ENCODE measurements around the gene ZNF383. TPM values are rescaled to one million over a fixed set of nuclear protein-coding genes. Genes with fewer than 3 reads are reported as not detected.
"Not testable (repeated sequence)": the region's sequence is repeated elsewhere in the genome, so short reads cannot be mapped to it uniquely, and the experiment has no call there.

ZNF383 gene
- polyA plus RNA-seq, 2 donors: 3.0 to 3.2 TPM

DNA sequence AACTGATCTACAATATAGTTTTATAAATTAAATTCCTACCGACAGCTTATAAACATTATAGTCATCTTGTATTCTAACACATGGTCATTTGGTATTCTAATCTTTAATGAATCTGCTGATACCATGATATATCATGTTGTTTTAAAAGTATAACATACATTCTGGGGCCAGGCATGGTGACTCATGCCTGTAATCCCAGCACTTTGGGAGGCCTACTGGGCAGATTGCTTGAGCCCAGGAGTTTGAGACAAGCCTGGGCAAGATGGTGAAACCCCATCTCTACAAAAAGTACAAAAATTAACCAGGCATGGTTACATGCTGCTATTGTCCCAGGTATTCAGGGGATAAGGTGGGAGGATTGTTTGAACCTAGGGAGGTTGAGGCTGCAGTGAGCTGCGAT is 3.1 kb downstream of the ZNF383 start:
- peaks cover 0 to 2% of the 10 kb centered on the region in 2 donors for H3K36me3 ChIP-seq (ENCODE audit: control insufficient read depth in 2 of 2, insufficient read depth in 2 of 2, low read length in 1 of 2)
- WGBS, 2 donors: 76 to 83% methylated on average over 2 of the region's 2 CpGs
- no peaks in the 10 kb centered on the region for H3K27me3 ChIP-seq (ENCODE audit: control insufficient read depth in 1 of 2, insufficient read depth in 2 of 2, low read length in 2 of 2)
- no peak overlapping the region for H3K27ac ChIP-seq (ENCODE audit: low read depth in 2 of 2, low read length in 1 of 2)
- peaks cover 0 to 2% of the 10 kb centered on the region in 2 donors for H3K9me3 ChIP-seq (ENCODE audit: control insufficient read depth in 2 of 2, insufficient read depth in 1 of 2, low read depth in 1 of 2, low read length in 1 of 2)
- H3K4me1 ChIP-seq (ENCODE audit: control insufficient read depth in 2 of 2, insufficient read depth in 2 of 2, low read length in 1 of 2): no peaks in the 10 kb centered on the region
- no peak overlapping the region for H3K4me3 ChIP-seq (ENCODE audit: low read depth in 1 of 2, low read length in 2 of 2)

DNA sequence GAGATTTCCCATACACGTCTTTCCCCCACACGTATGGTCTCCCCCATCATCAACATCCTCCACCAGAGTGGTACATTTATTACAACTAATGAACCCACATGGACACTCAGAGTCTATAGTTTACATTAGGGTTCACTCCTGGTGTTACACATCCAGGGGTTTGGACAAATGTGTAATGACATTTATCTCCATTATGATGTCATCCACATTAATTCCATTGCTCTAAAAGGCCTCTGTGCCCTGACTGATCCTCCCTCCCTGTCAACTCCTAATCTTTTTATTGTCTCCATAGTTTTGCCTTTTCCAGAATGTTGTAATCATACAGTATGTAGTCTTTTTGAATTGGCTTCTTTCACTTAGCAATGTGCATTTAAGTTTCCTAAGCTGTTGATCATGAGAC is 8.2 kb downstream of the ZNF383 start:
- Histone ChIP-seq H3K36me3 (ENCODE audit: control insufficient read depth in 2 of 2, insufficient read depth in 2 of 2, low read length in 1 of 2) (peaks cover 9 to 12% of the 10 kb centered on the region in 2 donors), H3K9me3 (ENCODE audit: control insufficient read depth in 2 of 2, insufficient read depth in 1 of 2, low read depth in 1 of 2, low read length in 1 of 2) (peaks cover 3 to 12% of the 10 kb centered on the region in 2 donors)

DNA sequence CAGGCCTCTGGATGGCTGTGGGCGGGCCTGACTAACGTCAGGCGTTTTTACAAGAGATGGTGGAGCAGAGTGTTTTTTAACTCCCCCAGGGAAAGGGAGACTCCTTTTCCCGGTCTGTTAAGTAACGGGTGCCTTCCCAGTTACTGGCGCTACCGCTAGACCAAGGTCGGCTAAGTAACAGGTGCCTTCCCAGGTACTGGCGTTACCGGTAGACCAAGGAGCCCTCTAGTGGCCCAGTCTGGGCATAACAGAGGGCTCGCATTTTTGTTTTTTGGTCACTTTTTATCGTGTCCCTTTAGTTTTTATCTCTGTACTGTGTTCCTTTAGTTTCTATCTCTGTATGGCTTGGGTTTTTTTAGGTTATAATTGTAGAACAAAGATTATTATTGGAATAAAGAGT is 10.0 kb downstream of the ZNF383 start:
- H3K4me3 ChIP-seq (ENCODE audit: low read depth in 1 of 2, low read length in 2 of 2): no peak overlapping the region
- peaks cover 12 to 13% of the 10 kb centered on the region in 2 donors for H3K36me3 ChIP-seq (ENCODE audit: control insufficient read depth in 2 of 2, insufficient read depth in 2 of 2, low read length in 1 of 2)
- H3K4me1 ChIP-seq (ENCODE audit: control insufficient read depth in 2 of 2, insufficient read depth in 2 of 2, low read length in 1 of 2): no peaks in the 10 kb centered on the region
- no peaks in the 10 kb centered on the region for H3K27me3 ChIP-seq (ENCODE audit: control insufficient read depth in 1 of 2, insufficient read depth in 2 of 2, low read length in 2 of 2)
- H3K27ac ChIP-seq (ENCODE audit: low read depth in 2 of 2, low read length in 1 of 2): no peak overlapping the region
- peaks cover 3 to 15% of the 10 kb centered on the region in 2 donors for H3K9me3 ChIP-seq (ENCODE audit: control insufficient read depth in 2 of 2, insufficient read depth in 1 of 2, low read depth in 1 of 2, low read length in 1 of 2)
- WGBS, 2 donors: 57 to 70% methylated on average over 12 of the region's 12 CpGs

More for the DNA sequence above, 8.2 kb downstream of the ZNF383 start:
- 95 to 99% methylated on average over 2 of the region's 2 CpGs for WGBS, 2 donors
- Histone ChIP-seq H3K4me3 (ENCODE audit: low read depth in 1 of 2, low read length in 2 of 2) (no peak overlapping the region), H3K27me3 (ENCODE audit: control insufficient read depth in 1 of 2, insufficient read depth in 2 of 2, low read length in 2 of 2) (no peaks in the 10 kb centered on the region), H3K4me1 (ENCODE audit: control insufficient read depth in 2 of 2, insufficient read depth in 2 of 2, low read length in 1 of 2) (no peaks in the 10 kb centered on the region), H3K27ac (ENCODE audit: low read depth in 2 of 2, low read length in 1 of 2) (no peak overlapping the region)

DNA sequence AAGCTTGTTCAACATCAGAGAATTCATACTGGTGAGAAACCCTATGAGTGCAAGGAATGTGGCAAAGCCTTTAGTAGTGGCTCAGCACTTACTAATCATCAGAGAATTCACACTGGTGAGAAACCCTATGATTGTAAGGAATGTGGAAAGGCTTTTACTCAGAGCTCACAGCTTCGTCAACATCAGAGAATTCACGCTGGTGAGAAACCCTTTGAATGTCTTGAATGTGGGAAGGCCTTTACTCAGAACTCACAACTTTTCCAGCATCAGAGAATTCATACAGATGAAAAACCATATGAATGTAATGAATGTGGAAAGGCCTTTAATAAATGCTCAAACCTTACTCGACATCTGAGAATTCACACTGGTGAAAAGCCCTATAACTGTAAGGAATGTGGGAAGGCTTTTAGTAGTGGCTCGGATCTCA is 25.2 kb downstream of the ZNF383 start:
- peaks cover 23 to 28% of the 10 kb centered on the region in 2 donors for H3K36me3 ChIP-seq (ENCODE audit: control insufficient read depth in 2 of 2, insufficient read depth in 2 of 2, low read length in 1 of 2)
- 99% methylated on average over 4 of the region's 4 CpGs for WGBS, 2 donors

DNA sequence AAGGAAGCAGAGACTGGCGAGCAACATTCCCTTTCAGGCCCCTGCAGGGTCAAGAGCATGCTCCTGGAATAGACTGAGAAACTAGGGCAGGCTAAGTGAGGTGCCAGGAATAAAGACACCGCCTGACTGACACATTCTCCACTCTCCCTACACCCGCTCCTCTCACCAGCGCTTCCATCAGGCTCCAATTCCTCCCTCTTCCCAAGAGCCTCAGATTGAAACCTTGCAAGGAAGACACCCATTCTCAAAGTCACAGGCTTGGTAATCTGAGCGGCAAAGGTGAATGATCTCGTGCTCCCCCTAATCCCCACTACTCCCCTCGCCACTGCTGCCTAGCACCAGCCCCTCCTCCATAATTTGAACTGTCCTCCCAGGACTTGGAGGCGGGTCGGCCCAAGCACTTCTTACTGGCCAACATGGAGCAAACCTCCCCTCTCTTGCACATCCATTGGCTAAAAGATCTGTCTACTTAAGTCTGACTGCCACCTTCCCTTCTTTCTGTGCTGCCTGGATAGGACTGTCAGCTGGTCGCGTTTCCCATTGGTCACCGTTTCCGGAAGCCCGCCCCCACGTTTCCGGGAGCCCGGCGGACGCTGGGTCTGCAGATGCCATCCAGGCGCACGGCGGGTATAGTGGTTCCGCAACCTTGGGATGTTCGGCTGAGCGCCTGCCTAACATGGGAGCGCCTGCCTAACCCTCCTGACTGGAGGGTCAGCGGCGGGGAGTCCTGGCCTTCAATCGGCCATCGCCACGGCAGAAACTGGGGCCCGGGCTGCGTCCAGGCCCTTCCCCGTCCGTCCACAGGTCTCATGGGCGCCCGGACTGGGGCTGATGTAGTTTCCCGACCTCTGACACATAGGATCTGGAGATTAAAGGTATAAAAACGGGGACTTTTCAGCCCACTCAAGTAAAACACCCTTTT is 33.6 kb downstream of the ZNF383 start:
- 4% methylated on average over 39 of the region's 39 CpGs for WGBS, 2 donors
- H3K9me3 ChIP-seq (ENCODE audit: control insufficient read depth in 2 of 2, insufficient read depth in 1 of 2, low read depth in 1 of 2, low read length in 1 of 2): peaks cover 4 to 26% of the 10 kb centered on the region in 2 donors
- peak overlapping the region in 1 of 2 donors; percentile 76 for H3K27ac ChIP-seq (ENCODE audit: low read depth in 2 of 2, low read length in 1 of 2)
- no peaks in the 10 kb centered on the region for H3K36me3 ChIP-seq (ENCODE audit: control insufficient read depth in 2 of 2, insufficient read depth in 2 of 2, low read length in 1 of 2)
- no peaks in the 10 kb centered on the region for H3K27me3 ChIP-seq (ENCODE audit: control insufficient read depth in 1 of 2, insufficient read depth in 2 of 2, low read length in 2 of 2)
- peak overlapping the region; percentile 74 to 93 for H3K4me3 ChIP-seq (ENCODE audit: low read depth in 1 of 2, low read length in 2 of 2)
- H3K4me1 ChIP-seq (ENCODE audit: control insufficient read depth in 2 of 2, insufficient read depth in 2 of 2, low read length in 1 of 2): no peaks in the 10 kb centered on the region

More for the DNA sequence above, 25.2 kb downstream of the ZNF383 start:
- no peaks in the 10 kb centered on the region for H3K4me1 ChIP-seq (ENCODE audit: control insufficient read depth in 2 of 2, insufficient read depth in 2 of 2, low read length in 1 of 2)
- no peak overlapping the region for H3K4me3 ChIP-seq (ENCODE audit: low read depth in 1 of 2, low read length in 2 of 2)
- H3K9me3 ChIP-seq (ENCODE audit: control insufficient read depth in 2 of 2, insufficient read depth in 1 of 2, low read depth in 1 of 2, low read length in 1 of 2): peaks cover 14 to 33% of the 10 kb centered on the region in 2 donors
- H3K27me3 ChIP-seq (ENCODE audit: control insufficient read depth in 1 of 2, insufficient read depth in 2 of 2, low read length in 2 of 2): no peaks in the 10 kb centered on the region
- H3K27ac ChIP-seq (ENCODE audit: low read depth in 2 of 2, low read length in 1 of 2): no peak overlapping the region

DNA sequence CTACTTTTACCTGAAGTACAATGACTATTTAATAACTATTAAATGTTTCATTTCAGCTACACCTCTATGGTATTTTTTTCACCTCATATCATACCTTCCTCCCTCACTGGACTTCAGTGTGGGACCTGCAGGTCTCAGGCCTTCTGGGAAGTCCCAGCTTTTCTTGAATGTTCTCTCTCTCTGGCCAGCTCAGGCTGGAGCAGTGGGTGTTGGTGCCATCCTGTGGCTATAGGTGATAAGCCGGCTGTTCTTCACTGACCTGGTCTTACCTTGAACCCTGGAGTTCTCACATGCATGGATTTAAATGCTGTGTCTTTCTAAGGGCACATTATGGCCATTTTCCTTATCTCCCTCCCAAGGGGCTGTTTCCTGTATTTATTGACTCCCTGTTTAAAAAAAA is 45.0 kb downstream of the ZNF383 start:
- not testable (repeated sequence) for H3K36me3 ChIP-seq (ENCODE audit: control insufficient read depth in 2 of 2, insufficient read depth in 2 of 2, low read length in 1 of 2); H3K4me1 ChIP-seq (ENCODE audit: control insufficient read depth in 2 of 2, insufficient read depth in 2 of 2, low read length in 1 of 2); H3K27ac ChIP-seq (ENCODE audit: low read depth in 2 of 2, low read length in 1 of 2); H3K27me3 ChIP-seq (ENCODE audit: control insufficient read depth in 1 of 2, insufficient read depth in 2 of 2, low read length in 2 of 2); H3K9me3 ChIP-seq (ENCODE audit: control insufficient read depth in 2 of 2, insufficient read depth in 1 of 2, low read depth in 1 of 2, low read length in 1 of 2); H3K4me3 ChIP-seq (ENCODE audit: low read depth in 1 of 2, low read length in 2 of 2)
- 100% methylated on average over 1 of the region's 1 CpG for WGBS, 2 donors

DNA sequence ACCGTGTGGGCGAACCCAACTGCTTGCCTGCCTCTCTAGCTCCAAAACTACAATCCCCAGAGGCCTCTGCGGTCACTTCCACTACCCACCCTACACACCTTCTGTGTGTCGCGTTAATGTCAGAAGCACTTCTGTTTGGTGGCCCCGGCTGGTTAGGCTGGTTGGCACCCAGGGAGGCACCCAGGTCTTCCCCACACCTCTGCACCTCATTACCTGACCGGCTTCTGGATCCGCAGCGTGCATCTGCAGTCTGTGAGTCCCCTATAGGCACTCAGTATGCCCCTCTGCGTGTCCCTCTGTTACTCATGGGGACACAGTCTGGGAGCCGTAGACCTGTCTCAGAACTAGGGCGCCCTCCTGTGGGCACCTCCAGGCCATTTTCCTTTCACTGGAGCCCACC is 49.0 kb downstream of the ZNF383 start:
- not testable (repeated sequence) for H3K27ac ChIP-seq (ENCODE audit: low read depth in 2 of 2, low read length in 1 of 2); H3K4me1 ChIP-seq (ENCODE audit: control insufficient read depth in 2 of 2, insufficient read depth in 2 of 2, low read length in 1 of 2); H3K9me3 ChIP-seq (ENCODE audit: control insufficient read depth in 2 of 2, insufficient read depth in 1 of 2, low read depth in 1 of 2, low read length in 1 of 2); H3K4me3 ChIP-seq (ENCODE audit: low read depth in 1 of 2, low read length in 2 of 2); H3K27me3 ChIP-seq (ENCODE audit: control insufficient read depth in 1 of 2, insufficient read depth in 2 of 2, low read length in 2 of 2); H3K36me3 ChIP-seq (ENCODE audit: control insufficient read depth in 2 of 2, insufficient read depth in 2 of 2, low read length in 1 of 2)
- 89 to 93% methylated on average over 12 of the region's 12 CpGs for WGBS, 2 donors

DNA sequence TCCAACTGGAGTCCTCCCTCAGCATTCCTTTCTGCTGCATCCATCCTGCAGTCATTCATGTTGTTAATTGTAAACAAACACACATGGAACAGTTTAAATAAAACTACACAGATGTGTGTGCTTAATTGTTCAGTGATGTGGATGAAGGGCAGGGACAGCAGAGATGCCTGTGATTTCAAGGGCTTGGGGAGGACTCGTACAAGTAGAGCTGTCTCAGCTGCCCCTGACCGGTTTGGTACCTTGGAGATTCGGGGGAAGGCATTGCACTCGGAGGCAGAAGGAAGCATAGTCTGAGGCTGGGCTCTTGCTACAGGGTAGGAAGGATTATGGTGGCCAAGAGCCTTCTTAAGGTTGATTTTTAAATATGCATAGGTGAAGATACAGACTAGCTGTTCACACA is 49.7 kb downstream of the ZNF383 start:
- not testable (repeated sequence) for H3K27me3 ChIP-seq (ENCODE audit: control insufficient read depth in 1 of 2, insufficient read depth in 2 of 2, low read length in 2 of 2); H3K27ac ChIP-seq (ENCODE audit: low read depth in 2 of 2, low read length in 1 of 2); H3K9me3 ChIP-seq (ENCODE audit: control insufficient read depth in 2 of 2, insufficient read depth in 1 of 2, low read depth in 1 of 2, low read length in 1 of 2); H3K4me1 ChIP-seq (ENCODE audit: control insufficient read depth in 2 of 2, insufficient read depth in 2 of 2, low read length in 1 of 2); H3K4me3 ChIP-seq (ENCODE audit: low read depth in 1 of 2, low read length in 2 of 2); H3K36me3 ChIP-seq (ENCODE audit: control insufficient read depth in 2 of 2, insufficient read depth in 2 of 2, low read length in 1 of 2)
- WGBS, 2 donors: 90 to 91% methylated on average over 4 of the region's 4 CpGs

DNA sequence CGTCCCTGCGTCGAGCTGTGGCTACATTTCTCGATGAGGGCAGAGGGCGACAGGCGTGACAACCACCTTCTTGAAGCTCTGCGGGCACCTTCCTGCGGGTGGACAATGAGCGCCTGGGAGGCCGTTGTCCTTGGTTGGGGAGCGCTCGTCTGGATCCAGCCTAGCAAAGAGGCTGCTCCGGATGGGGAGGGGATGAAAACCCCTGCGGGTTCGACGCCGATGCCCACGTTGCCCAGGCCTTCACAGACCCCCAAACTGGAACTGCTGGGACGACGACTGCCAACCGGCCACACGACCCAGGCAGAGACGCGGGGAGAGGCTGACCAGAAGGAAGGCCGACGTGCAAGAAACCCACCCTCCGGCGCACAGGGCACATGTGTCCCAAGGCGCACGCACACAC is 62.6 kb downstream of the ZNF383 start:
- WGBS, 2 donors: 98 to 99% methylated on average over 14 to 26 of the region's 30 CpGs
- H3K36me3 ChIP-seq (ENCODE audit: control insufficient read depth in 2 of 2, insufficient read depth in 2 of 2, low read length in 1 of 2); H3K27me3 ChIP-seq (ENCODE audit: control insufficient read depth in 1 of 2, insufficient read depth in 2 of 2, low read length in 2 of 2); H3K4me3 ChIP-seq (ENCODE audit: low read depth in 1 of 2, low read length in 2 of 2); H3K9me3 ChIP-seq (ENCODE audit: control insufficient read depth in 2 of 2, insufficient read depth in 1 of 2, low read depth in 1 of 2, low read length in 1 of 2); H3K4me1 ChIP-seq (ENCODE audit: control insufficient read depth in 2 of 2, insufficient read depth in 2 of 2, low read length in 1 of 2); H3K27ac ChIP-seq (ENCODE audit: low read depth in 2 of 2, low read length in 1 of 2): not testable (repeated sequence)

DNA sequence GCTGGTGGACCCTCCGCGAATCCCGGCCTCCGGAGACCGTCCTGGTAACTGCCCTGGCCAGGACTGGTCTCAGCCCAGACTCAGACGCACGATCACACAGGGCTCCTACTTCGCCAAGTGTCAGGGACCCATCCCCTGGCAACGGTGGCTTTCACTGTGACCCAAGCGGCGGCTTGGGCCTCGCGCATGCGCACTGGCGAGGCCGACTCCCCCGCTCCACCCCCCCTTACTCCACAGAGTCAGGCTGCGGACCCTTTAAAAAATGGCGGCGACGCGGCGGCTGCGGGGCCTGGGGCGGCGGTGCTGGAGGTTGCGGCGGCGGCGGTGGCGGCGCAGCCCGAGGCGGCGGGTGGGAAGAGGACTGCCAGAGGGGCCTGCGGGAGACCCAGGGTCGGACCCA is 66.0 kb downstream of the ZNF383 start:
- not testable (repeated sequence) for H3K27ac ChIP-seq (ENCODE audit: low read depth in 2 of 2, low read length in 1 of 2); H3K9me3 ChIP-seq (ENCODE audit: control insufficient read depth in 2 of 2, insufficient read depth in 1 of 2, low read depth in 1 of 2, low read length in 1 of 2); H3K27me3 ChIP-seq (ENCODE audit: control insufficient read depth in 1 of 2, insufficient read depth in 2 of 2, low read length in 2 of 2); H3K36me3 ChIP-seq (ENCODE audit: control insufficient read depth in 2 of 2, insufficient read depth in 2 of 2, low read length in 1 of 2); H3K4me3 ChIP-seq (ENCODE audit: low read depth in 1 of 2, low read length in 2 of 2); H3K4me1 ChIP-seq (ENCODE audit: control insufficient read depth in 2 of 2, insufficient read depth in 2 of 2, low read length in 1 of 2)
- 94 to 98% methylated on average over 8 to 20 of the region's 37 CpGs for WGBS, 2 donors

All from esophagus (tissue), 2 donors.